Measurements from ENCODE around the gene EXOC4. TPM values are rescaled to one million over a fixed set of nuclear protein-coding genes. Genes with fewer than 3 reads are reported as not detected.

EXOC4 gene
- total RNA-seq, 2 experiments from 2014 or later = 51.9 to 90.1 TPM

GRCh38 chr7:133297093-133297492, 44.2 kb downstream of the EXOC4 start:
- CTCF ChIA-PET = no interaction called here
- POLR2A ChIA-PET = no interaction called here
- Mint-ChIP-seq H3K9me3 (ENCODE audit: low read depth) (no peaks in the 10 kb centered on the region), H3K4me3 (no peak overlapping the region), H3K4me1 (no peaks in the 10 kb centered on the region), H3K27me3 (no peaks in the 10 kb centered on the region), H3K36me3 (ENCODE audit: low read depth) (peaks cover 11% of the 10 kb centered on the region), H3K27ac (no peak overlapping the region)
- ATAC-seq (no peak), DNase-seq (no peak)
- intact Hi-C loops (cut with DNase I, micrococcal nuclease) = no loop called here

DNA sequence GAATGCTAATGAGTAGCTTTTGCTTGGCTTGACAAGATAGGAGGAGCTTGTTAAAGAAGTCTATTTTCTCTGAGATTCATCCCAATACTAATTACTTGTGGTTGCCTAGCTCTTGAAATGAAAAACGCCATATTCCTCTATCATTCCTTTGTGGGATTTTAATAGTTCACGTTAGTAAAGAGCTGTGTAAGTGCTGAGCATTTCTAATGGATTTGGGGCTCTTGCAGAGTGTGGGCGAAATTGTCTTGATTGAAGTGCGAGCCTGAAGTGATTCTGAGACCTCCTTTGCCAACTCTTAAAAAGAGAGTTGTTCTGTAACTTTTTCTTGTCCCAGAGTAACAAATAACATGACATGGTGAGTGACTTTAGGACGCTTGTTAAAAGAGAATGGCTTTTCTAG, 45.2 kb downstream of the EXOC4 start:
- intact Hi-C loops (cut with DNase I, micrococcal nuclease) = no loop called here

GRCh38 chr7:133299676-133300075, 46.8 kb downstream of the EXOC4 start:
- ATAC-seq (no peak), DNase-seq (no peak)
- Mint-ChIP-seq H3K9me3 (ENCODE audit: low read depth) (no peaks in the 10 kb centered on the region), H3K4me3 (no peak overlapping the region), H3K27ac (no peak overlapping the region), H3K27me3 (no peaks in the 10 kb centered on the region), H3K4me1 (no peaks in the 10 kb centered on the region), H3K36me3 (ENCODE audit: low read depth) (peaks cover 5% of the 10 kb centered on the region)
- ChIA-PET CTCF (no interaction called here), POLR2A (no interaction called here)
- intact Hi-C loops (cut with DNase I, micrococcal nuclease) = no loop called here

More for the DNA sequence above, 45.2 kb downstream of the EXOC4 start:
- H3K36me3 Mint-ChIP-seq (ENCODE audit: low read depth) = peaks cover 6% of the 10 kb centered on the region
- no peak overlapping the region for H3K27ac Mint-ChIP-seq
- DNase-seq = no peak
- H3K4me3 Mint-ChIP-seq = no peak overlapping the region
- H3K9me3 Mint-ChIP-seq (ENCODE audit: low read depth) = no peaks in the 10 kb centered on the region
- ATAC-seq = no peak
- H3K4me1 Mint-ChIP-seq = no peaks in the 10 kb centered on the region
- ChIA-PET CTCF (interaction anchor here (0.6 to 1.1 kb wide), 2 partner anchors 9 to 1144 kb away, joined by 3 to 4 read pairs; no protein-coding TSS in a partner anchor), POLR2A (no interaction called here)
- no peaks in the 10 kb centered on the region for H3K27me3 Mint-ChIP-seq

DNA sequence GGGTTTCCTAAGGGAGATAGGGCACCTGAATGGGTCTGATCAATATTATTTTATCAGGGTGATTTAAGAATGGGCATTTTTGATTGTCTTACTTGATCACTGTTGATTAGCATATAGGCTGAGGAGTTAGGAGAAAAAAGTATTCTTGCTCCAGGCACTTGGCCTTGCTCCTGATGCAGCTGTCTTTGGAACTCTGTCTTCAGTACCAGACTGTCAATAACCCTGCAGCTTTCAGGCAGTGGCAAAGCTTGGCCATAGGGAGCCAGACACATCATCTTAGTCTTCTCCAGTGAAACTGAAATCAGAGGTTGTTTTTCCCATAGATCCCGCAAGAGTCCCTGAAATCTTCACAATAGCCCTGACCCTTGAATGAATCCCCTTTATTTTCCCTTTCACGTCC, 47.2 kb downstream of the EXOC4 start:
- ATAC-seq (no peak), DNase-seq (no peak)
- CTCF ChIA-PET = no interaction called here
- Mint-ChIP-seq H3K4me3 (no peak overlapping the region), H3K27ac (no peak overlapping the region), H3K4me1 (no peaks in the 10 kb centered on the region), H3K9me3 (ENCODE audit: low read depth) (no peaks in the 10 kb centered on the region), H3K27me3 (no peaks in the 10 kb centered on the region), H3K36me3 (ENCODE audit: low read depth) (peaks cover 9% of the 10 kb centered on the region)
- POLR2A ChIA-PET = no interaction called here
- intact Hi-C loops (cut with DNase I, micrococcal nuclease) = no loop called here

DNA sequence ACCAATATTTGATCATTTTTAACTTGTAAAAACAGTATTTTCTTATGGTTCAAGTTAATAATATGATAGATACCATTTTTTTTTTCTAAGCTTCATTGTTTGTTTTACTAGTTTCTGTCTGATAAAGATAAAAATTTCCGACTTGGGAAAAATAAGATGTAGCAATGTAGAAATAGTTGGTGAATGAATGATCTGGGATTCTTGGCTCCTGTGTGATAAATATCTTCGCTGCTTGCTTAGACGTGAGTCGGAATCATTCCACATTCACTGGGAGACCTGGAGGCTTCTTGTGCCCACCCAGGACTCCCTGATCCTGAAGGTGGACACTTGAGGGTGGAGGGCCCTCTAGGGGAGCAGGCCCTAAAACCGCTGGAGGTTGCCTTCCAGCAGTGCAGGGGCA, 47.9 kb downstream of the EXOC4 start:
- intact Hi-C loops (cut with DNase I, micrococcal nuclease) = no loop called here
- ChIA-PET POLR2A (no interaction called here), CTCF (interaction anchor here (0.7 kb wide), 1 partner anchor 200 kb away, joined by 3 read pairs; no protein-coding TSS in a partner anchor)
- H3K27ac Mint-ChIP-seq = no peak overlapping the region
- ATAC-seq (no peak), DNase-seq (no peak)
- H3K36me3 Mint-ChIP-seq (ENCODE audit: low read depth) = peaks cover 14% of the 10 kb centered on the region
- H3K9me3 Mint-ChIP-seq (ENCODE audit: low read depth) = no peaks in the 10 kb centered on the region
- H3K4me3 Mint-ChIP-seq = no peak overlapping the region
- H3K4me1 Mint-ChIP-seq = no peaks in the 10 kb centered on the region
- H3K27me3 Mint-ChIP-seq = no peaks in the 10 kb centered on the region

GRCh38 chr7:133301444-133301843, 48.6 kb downstream of the EXOC4 start:
- Mint-ChIP-seq H3K36me3 (ENCODE audit: low read depth) (peaks cover 20% of the 10 kb centered on the region), H3K4me3 (no peak overlapping the region), H3K4me1 (no peaks in the 10 kb centered on the region), H3K27me3 (no peaks in the 10 kb centered on the region), H3K27ac (no peak overlapping the region), H3K9me3 (ENCODE audit: low read depth) (no peaks in the 10 kb centered on the region)
- ATAC-seq (no peak), DNase-seq (no peak)
- CTCF ChIA-PET = no interaction called here
- intact Hi-C loops (cut with DNase I, micrococcal nuclease) = no loop called here
- POLR2A ChIA-PET = no interaction called here

DNA sequence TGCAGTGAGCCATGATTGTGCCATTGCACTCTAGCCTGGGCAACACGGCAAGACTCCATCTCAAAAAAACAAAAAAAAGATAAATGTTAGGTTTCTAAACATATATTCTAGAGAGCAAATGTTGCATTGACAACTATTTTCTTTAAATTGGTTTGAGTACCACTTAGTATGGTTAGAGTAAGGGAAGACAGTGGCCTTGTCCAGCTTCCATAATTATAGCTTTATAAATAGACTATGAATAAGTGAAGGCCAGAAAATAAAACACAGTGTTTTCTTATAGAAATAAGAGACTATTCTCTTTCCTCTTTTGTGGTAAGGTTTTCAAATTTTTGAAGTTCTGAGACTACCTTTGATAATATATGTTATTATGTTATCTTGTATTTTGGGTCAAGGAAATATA, 50.5 kb downstream of the EXOC4 start:
- Mint-ChIP-seq H3K36me3 (ENCODE audit: low read depth) (peaks cover 37% of the 10 kb centered on the region), H3K9me3 (ENCODE audit: low read depth) (no peaks in the 10 kb centered on the region), H3K4me3 (no peak overlapping the region), H3K27ac (no peak overlapping the region), H3K4me1 (no peaks in the 10 kb centered on the region), H3K27me3 (no peaks in the 10 kb centered on the region)
- CTCF ChIA-PET = interaction anchor here (0.7 kb wide), 1 partner anchor 72 kb away, joined by 3 read pairs; no protein-coding TSS in a partner anchor
- DNase-seq (no peak), ATAC-seq (no peak)
- POLR2A ChIA-PET = no interaction called here
- intact Hi-C loops (cut with DNase I, micrococcal nuclease) = no loop called here

DNA sequence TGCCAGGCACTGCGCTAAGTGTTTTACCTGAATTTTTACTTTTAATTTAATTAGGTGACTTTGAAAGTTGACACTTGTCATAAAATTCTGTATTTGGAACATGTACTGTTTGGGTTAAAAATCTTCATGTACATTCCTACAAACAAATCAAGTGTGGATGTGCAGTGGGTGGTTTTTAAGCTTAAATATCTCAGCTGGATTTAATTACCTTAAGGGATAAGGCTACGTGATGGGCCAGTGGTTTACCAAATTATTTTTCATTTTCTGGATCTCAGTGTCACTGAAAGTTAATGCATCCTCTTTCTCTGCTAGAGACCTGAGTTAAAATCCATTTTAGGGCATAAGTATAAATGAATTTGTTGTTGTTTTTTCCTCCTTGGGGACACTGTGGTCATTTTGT, 51.1 kb downstream of the EXOC4 start:
- H3K36me3 Mint-ChIP-seq (ENCODE audit: low read depth) = peaks cover 41% of the 10 kb centered on the region
- H3K27me3 Mint-ChIP-seq = no peaks in the 10 kb centered on the region
- H3K27ac Mint-ChIP-seq = no peak overlapping the region
- no peak overlapping the region for H3K4me3 Mint-ChIP-seq
- POLR2A ChIA-PET = no interaction called here
- H3K9me3 Mint-ChIP-seq (ENCODE audit: low read depth) = no peaks in the 10 kb centered on the region
- CTCF ChIA-PET = no interaction called here
- intact Hi-C loops (cut with DNase I, micrococcal nuclease) = no loop called here
- DNase-seq (no peak), ATAC-seq (no peak)
- H3K4me1 Mint-ChIP-seq = no peaks in the 10 kb centered on the region

- ChIA-PET POLR2A (no interaction called here), CTCF (no interaction called here)
- Mint-ChIP-seq H3K27me3 (no peaks in the 10 kb centered on the region), H3K4me3 (no peak overlapping the region), H3K4me1 (peaks cover 8% of the 10 kb centered on the region), H3K9me3 (ENCODE audit: low read depth) (no peaks in the 10 kb centered on the region), H3K36me3 (ENCODE audit: low read depth) (peaks cover 56% of the 10 kb centered on the region), H3K27ac (no peak overlapping the region)
- intact Hi-C loops (cut with DNase I, micrococcal nuclease) = no loop called here
- DNase-seq (no peak), ATAC-seq (no peak)
These were observed 56.5 kb downstream of the EXOC4 start for GRCh38 chr7:133309333-133309732.

- Mint-ChIP-seq H3K9me3 (ENCODE audit: low read depth) (no peaks in the 10 kb centered on the region), H3K27ac (no peak overlapping the region), H3K4me3 (no peak overlapping the region), H3K27me3 (no peaks in the 10 kb centered on the region), H3K36me3 (ENCODE audit: low read depth) (peaks cover 51% of the 10 kb centered on the region), H3K4me1 (peaks cover 8% of the 10 kb centered on the region)
- CTCF ChIA-PET = no interaction called here
- no peak for DNase-seq
- POLR2A ChIA-PET = no interaction called here
- intact Hi-C loops (cut with DNase I, micrococcal nuclease) = no loop called here
- ATAC-seq = no peak
These were observed 57.5 kb downstream of the EXOC4 start for GRCh38 chr7:133310232-133310862.

GRCh38 chr7:133313575-133313974, 60.7 kb downstream of the EXOC4 start:
- ChIA-PET POLR2A (no interaction called here), CTCF (interaction anchor here (1.4 kb wide), 1 partner anchor 17 kb away, joined by 3 read pairs; no protein-coding TSS in a partner anchor)
- Mint-ChIP-seq H3K27ac (no peak overlapping the region), H3K27me3 (no peaks in the 10 kb centered on the region), H3K9me3 (ENCODE audit: low read depth) (no peaks in the 10 kb centered on the region), H3K4me3 (no peak overlapping the region), H3K36me3 (ENCODE audit: low read depth) (peaks cover 29% of the 10 kb centered on the region), H3K4me1 (peaks cover 8% of the 10 kb centered on the region)
- no peak for DNase-seq
- ATAC-seq = no peak
- intact Hi-C loops (cut with DNase I, micrococcal nuclease) = no loop called here

- no peaks in the 10 kb centered on the region for H3K27me3 Mint-ChIP-seq
- ChIA-PET POLR2A (no interaction called here), CTCF (interaction anchor here (0.6 to 1.4 kb wide), 2 partner anchors 18 to 118 kb away, joined by 3 read pairs; no protein-coding TSS in a partner anchor)
- no peak overlapping the region for H3K4me3 Mint-ChIP-seq
- H3K36me3 Mint-ChIP-seq (ENCODE audit: low read depth) = peaks cover 25% of the 10 kb centered on the region
- ATAC-seq (no peak), DNase-seq (no peak)
- H3K4me1 Mint-ChIP-seq = peaks cover 8% of the 10 kb centered on the region
- intact Hi-C loops (cut with DNase I, micrococcal nuclease) = no loop called here
- no peak overlapping the region for H3K27ac Mint-ChIP-seq
- H3K9me3 Mint-ChIP-seq (ENCODE audit: low read depth) = no peaks in the 10 kb centered on the region
These were observed 61.2 kb downstream of the EXOC4 start for GRCh38 chr7:133314084-133314483.

Data from activated CD4-positive, alpha-beta T cell treated with anti-CD3 and anti-CD28 coated beads for 36 hours (primary cell).